Testis (tissue), 2 donors: Measurements from ENCODE around the gene PEX11G.

Experiments
- POLR2A ChIP-seq: fragments of 450-650 bp; IDR thresholded peaks from one replicate; pipeline ENCODE4 v1.6.1; 2017; ENCODE audit warnings: antibody characterized with exemption, mild to moderate bottlenecking, moderate library complexity
- TF ChIP-seq, protein P1 (sequence below), 3 experiments: fragments of 450-650 bp in 2 of 3; fragments of 200-600 bp in 1 of 3; sonication (generic) in 1 of 3; IDR thresholded peaks; one replicate each; pipeline ENCODE4 v1.5.1; 2016 to 2019; ENCODE audit warnings: antibody characterized with exemption in 3 of 3, mild to moderate bottlenecking in 2 of 3, moderate library complexity in 1 of 3

DNA sequence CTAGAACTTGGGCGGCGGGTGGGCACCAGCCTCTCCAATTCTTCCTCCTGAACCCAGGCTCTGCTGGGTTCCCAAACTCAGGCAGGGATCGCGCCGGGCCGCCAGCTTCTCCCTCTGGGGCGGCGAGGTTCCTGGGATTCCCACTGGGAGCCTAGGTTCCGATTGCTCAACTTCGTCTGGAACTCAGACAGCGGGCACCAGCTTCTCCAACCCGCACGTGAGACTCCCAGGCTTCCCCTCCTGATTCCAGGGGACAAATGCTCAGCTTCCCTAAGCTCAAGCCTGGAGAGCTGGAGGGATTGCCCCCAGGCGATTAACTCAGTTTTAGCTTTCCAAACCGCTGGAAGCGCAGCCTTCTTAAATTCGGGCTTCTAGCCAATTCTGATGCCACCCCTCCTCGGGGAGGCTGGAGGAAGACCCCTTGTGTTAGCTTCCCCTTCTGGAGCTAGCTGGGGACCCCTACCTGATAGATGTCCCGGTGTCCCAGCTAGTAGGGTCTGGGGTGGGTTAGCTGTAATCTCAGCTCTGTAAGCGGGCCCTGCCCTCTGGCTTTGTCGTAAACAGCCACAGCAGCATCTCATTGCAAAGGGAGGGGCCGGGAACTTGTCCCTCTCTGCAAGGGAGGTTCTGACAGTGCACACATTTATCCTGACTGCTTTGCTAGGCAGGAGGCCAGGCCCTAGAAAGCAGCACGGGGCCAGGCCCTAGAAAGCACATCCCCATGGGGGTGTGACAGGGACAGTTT is 34.3 kb upstream of the PEX11G start:
- TF ChIP-seq, protein P1, sequence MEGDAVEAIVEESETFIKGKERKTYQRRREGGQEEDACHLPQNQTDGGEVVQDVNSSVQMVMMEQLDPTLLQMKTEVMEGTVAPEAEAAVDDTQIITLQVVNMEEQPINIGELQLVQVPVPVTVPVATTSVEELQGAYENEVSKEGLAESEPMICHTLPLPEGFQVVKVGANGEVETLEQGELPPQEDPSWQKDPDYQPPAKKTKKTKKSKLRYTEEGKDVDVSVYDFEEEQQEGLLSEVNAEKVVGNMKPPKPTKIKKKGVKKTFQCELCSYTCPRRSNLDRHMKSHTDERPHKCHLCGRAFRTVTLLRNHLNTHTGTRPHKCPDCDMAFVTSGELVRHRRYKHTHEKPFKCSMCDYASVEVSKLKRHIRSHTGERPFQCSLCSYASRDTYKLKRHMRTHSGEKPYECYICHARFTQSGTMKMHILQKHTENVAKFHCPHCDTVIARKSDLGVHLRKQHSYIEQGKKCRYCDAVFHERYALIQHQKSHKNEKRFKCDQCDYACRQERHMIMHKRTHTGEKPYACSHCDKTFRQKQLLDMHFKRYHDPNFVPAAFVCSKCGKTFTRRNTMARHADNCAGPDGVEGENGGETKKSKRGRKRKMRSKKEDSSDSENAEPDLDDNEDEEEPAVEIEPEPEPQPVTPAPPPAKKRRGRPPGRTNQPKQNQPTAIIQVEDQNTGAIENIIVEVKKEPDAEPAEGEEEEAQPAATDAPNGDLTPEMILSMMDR (IDR thresholded peaks at IDR 0.05): no peak
- TF ChIP-seq POLR2A: no peak
